Panc1 (cell line): ENCODE results near the gene MNT. TPM values are rescaled to one million over a fixed set of nuclear protein-coding genes. Genes with fewer than 3 reads are reported as not detected.
A peak's percentile ranks its signal among the peaks of the same experiment; 100 is the strongest.

ENCODE experiments used
- ATAC-seq: fragments of 200-7000 bp; cut with Tn5 transposase; 2 replicates; pipeline ENCODE4 v1.9.1; 2020; ENCODE audit warnings: mild to moderate bottlenecking, moderate library complexity
- Bru-seq: library from RNA; stranded (reverse); fragments of 400-500 nt; gene quantifications from one replicate; lab custom pipeline; 2021; lab: Mats Ljungman, UMichigan
- BruChase-seq, 2 experiments: library from RNA; stranded (reverse); fragments of 400-500 nt; gene quantifications; one replicate each; lab custom pipeline; 2021; lab: Mats Ljungman, UMichigan
- BruUV-seq: library from RNA; stranded (reverse); fragments of 400-500 nt; replicated peaks from 2 replicates; lab custom pipeline; 2021; lab: Mats Ljungman, UMichigan
- CTCF ChIA-PET: fragments of 300-600 bp; sonication (Branson Sonifier 250); formaldehyde crosslinking; loops from one replicate; lab custom pipeline; 2022; ENCODE audit warnings: antibody characterized with exemption; lab: Charles Lee
- POLR2A ChIA-PET: fragments of 300-600 bp; sonication (Branson Sonifier 250); formaldehyde crosslinking; loops from one replicate; lab custom pipeline; 2022; ENCODE audit warnings: antibody characterized with exemption; lab: Charles Lee
- DNase-seq: peaks from one replicate; pipeline ENCODE4 v3.0.0-alpha.2; 2010; ENCODE audit warnings: low read depth, low spot score
- H3K27ac ChIP-seq: 2 replicates; pipeline ENCODE4 v1.5.1; 2011; ENCODE audit warnings: mild to moderate bottlenecking, low read length, inconsistent platforms
- H3K27me3 ChIP-seq: fragments of 200-500 bp; sonication (Bioruptor generic); 2 replicates; pipeline ENCODE4 v1.6.0; 2014; ENCODE audit warnings: low read length, inconsistent platforms; ENCODE audit not compliant: control insufficient read depth, insufficient read depth
- H3K36me3 ChIP-seq: fragments of 200-500 bp; sonication (Bioruptor generic); 2 replicates; pipeline ENCODE4 v1.5.1; 2014; ENCODE audit warnings: inconsistent platforms, mild to moderate bottlenecking, low read length, moderate library complexity; ENCODE audit not compliant: control insufficient read depth, insufficient read depth
- H3K4me1 ChIP-seq: 2 replicates; pipeline ENCODE4 v1.5.1; 2011; ENCODE audit warnings: inconsistent platforms, mild to moderate bottlenecking, low read length, moderate library complexity; ENCODE audit not compliant: control insufficient read depth, insufficient read depth
- H3K4me3 ChIP-seq, 2 experiments: 2 replicates each; pipeline ENCODE4 v1.5.1; 2011 to 2012; ENCODE audit warnings: low read depth in 2 of 2, low read length in 2 of 2, mild to moderate bottlenecking in 2 of 2, inconsistent platforms in 1 of 2, moderate library complexity in 1 of 2
- H3K9me3 ChIP-seq: fragments of 200-500 bp; sonication (Bioruptor generic); 2 replicates; pipeline ENCODE4 v1.5.1; 2014; ENCODE audit warnings: low read depth, mild to moderate bottlenecking, inconsistent platforms, low read length, moderate library complexity; ENCODE audit not compliant: control insufficient read depth, insufficient read depth
- CTCF ChIP-seq: fragments of 450-650 bp; IDR thresholded peaks from 2 replicates; pipeline ENCODE4 v1.5.1; 2017; ENCODE audit warnings: mild to moderate bottlenecking
- POLR2AphosphoS5 ChIP-seq: IDR thresholded peaks from 2 replicates; pipeline ENCODE4 v1.6.1; 2012; ENCODE audit warnings: mild to moderate bottlenecking, low read depth, low read length, moderate library complexity
- REST ChIP-seq, 2 experiments: IDR thresholded peaks; 2 replicates each; pipeline ENCODE4 v1.6.1; 2011 to 2012; ENCODE audit warnings: low read depth in 2 of 2, control low read depth in 1 of 2, low read length in 1 of 2, mild to moderate bottlenecking in 1 of 2, moderate library complexity in 1 of 2; ENCODE audit not compliant: insufficient read depth in 1 of 2
- SIN3A ChIP-seq: IDR thresholded peaks from 2 replicates; pipeline ENCODE4 v1.6.1; 2012; ENCODE audit warnings: low read depth, mild to moderate bottlenecking, low read length, moderate library complexity, borderline replicate concordance; ENCODE audit not compliant: insufficient read depth
- TCF7L2 ChIP-seq: IDR thresholded peaks from 2 replicates; pipeline ENCODE4 v1.6.1; 2011; ENCODE audit warnings: mild to moderate bottlenecking, low read depth, low read length, inconsistent platforms
- in situ Hi-C: cut with HindIII; loops from 2 replicates; pipeline ENCODE4 v1.10.0; 2016; ENCODE audit warnings: low sequenced_read_pairs, low pct_unique_long_range_greater_than_20kb
- intact Hi-C: fragments of 100-400 bp; cut with micrococcal nuclease; formaldehyde crosslinking; loops from one replicate; pipeline ENCODE4 v1.10.0; 2022; ENCODE audit not compliant: unreplicated experiment
- long read RNA-seq: library from polyadenylated mRNA; unstranded; transcript quantifications from one replicate; pipeline ENCODE4 v2.0.0, GENCODE V29; 2021; ENCODE audit not compliant: unreplicated experiment
- polyA plus RNA-seq: library from polyadenylated mRNA; unstranded; fragments of >200 nt; gene quantifications from one replicate; pipeline ENCODE4 v1.2.1, GENCODE V29; 2012; ENCODE audit warnings: missing spikeins; ENCODE audit not compliant: insufficient read length
- total RNA-seq: library from RNA; stranded (reverse); gene quantifications from one replicate; pipeline ENCODE4 v1.2.1, GENCODE V29; 2021; ENCODE audit not compliant: unreplicated experiment

Gene MNT
- total RNA-seq (31.8 TPM), Bru-seq, nascent RNA (percentile 74 among the genes with signal in this experiment), BruChase-seq, experiment 1, labeled RNA remaining after a 2-hour chase (percentile 80 among the genes with signal in this experiment), BruChase-seq, experiment 2, labeled RNA remaining after a 6-hour chase (percentile 86 among the genes with signal in this experiment)
- 38.4 TPM for polyA plus RNA-seq
- long read RNA-seq, partial matches to known transcripts = 0 of 31 reads
- long read RNA-seq, other reads (novel, unspliced or antisense) = 29 of 31 reads

- ATAC-seq (peak; percentile 40), DNase-seq (no peak)
- intact Hi-C loops = no loop called here
- in situ Hi-C loops = no loop called here
- H3K27me3 ChIP-seq = no peaks in the 10 kb centered on the region
- ChIA-PET CTCF (interaction anchor here (1.5 kb wide), 1 partner anchor 19 kb away, joined by 7 read pairs; no protein-coding TSS in a partner anchor), POLR2A (interaction anchor here (0.8 to 1.3 kb wide), 2 partner anchors 10 to 65 kb away, joined by 5 to 17 read pairs; partner anchors contain the start of gene TSR1)
- BruUV-seq = no TSS peak
- H3K9me3 ChIP-seq = no peaks in the 10 kb centered on the region
- no peak for TF ChIP-seq CTCF
- peak; percentile 71 for TF ChIP-seq TCF7L2
- TF ChIP-seq REST (IDR thresholded peaks at IDR 0.05; ENCODE audit: insufficient read depth in 1 of 2, low read depth in 2 of 2, low read length in 1 of 2) = no peak
- no peak; the same call in 1 of the 2 replicates for TF ChIP-seq POLR2AphosphoS5
- peak; percentile 53; the same call in 1 of the 2 replicates for TF ChIP-seq SIN3A
- peaks cover 21% of the 10 kb centered on the region for H3K4me1 ChIP-seq
- no peaks in the 10 kb centered on the region for H3K36me3 ChIP-seq
- peak within 1 kb of the TSS; percentile 80 to 89 for H3K4me3 ChIP-seq
- H3K27ac ChIP-seq = peak within 1 kb of the TSS; percentile 84
Observed at GRCh38 chr17:2400877-2401425, at the start of gene MNT. MNT (minus strand) TSS chr17:2401060; CDS start chr17:2400712, 348 bp downstream.

- H3K9me3 ChIP-seq = no peaks in the 10 kb centered on the region
- TF ChIP-seq SIN3A = no peak
- TF ChIP-seq REST (IDR thresholded peaks at IDR 0.05; ENCODE audit: insufficient read depth in 1 of 2, low read depth in 2 of 2, low read length in 1 of 2) = no peak
- TF ChIP-seq TCF7L2 = no peak
- TF ChIP-seq POLR2AphosphoS5 = no peak
- no peak for TF ChIP-seq CTCF
- intact Hi-C loops = no loop called here
- DNase-seq (no peak), ATAC-seq (no peak)
- H3K4me3 ChIP-seq = no peak overlapping the region
- in situ Hi-C loops = no loop called here
- H3K4me1 ChIP-seq = no peaks in the 10 kb centered on the region
- POLR2A ChIA-PET = no interaction called here
- BruUV-seq = no TSS peak
- CTCF ChIA-PET = no interaction called here
- H3K27ac ChIP-seq = no peak overlapping the region
- H3K36me3 ChIP-seq = peaks cover 2% of the 10 kb centered on the region; the same call in 1 of the 2 replicates
- H3K27me3 ChIP-seq = no peaks in the 10 kb centered on the region
Observed at GRCh38 chr17:2450016-2450650, 49.3 kb upstream of the MNT start.
